Lower lobe of right lung (tissue), 2 donors: ENCODE measurements around the gene STAB1. TPM values are rescaled to one million over a fixed set of nuclear protein-coding genes. Genes with fewer than 3 reads are reported as not detected.

ENCODE experiments used
- ATAC-seq, 2 donors: fragments of 200-7000 bp; cut with Tn5 transposase; one replicate each; pipeline ENCODE4 v1.9.1; 2020 to 2022; ENCODE audit warnings: mild to moderate bottlenecking in 2 of 2, moderate library complexity in 2 of 2
- DNase-seq: peaks from one replicate; pipeline ENCODE4 v3.0.0-alpha.2; 2020
- H3K27ac ChIP-seq: fragments of 200-600 bp; one replicate; pipeline ENCODE4 v1.8.0; 2022
- H3K27me3 ChIP-seq: fragments of 200-600 bp; one replicate; pipeline ENCODE4 v1.8.0; 2022; ENCODE audit warnings: low read depth
- H3K36me3 ChIP-seq: fragments of 200-600 bp; one replicate; pipeline ENCODE4 v1.8.0; 2022; ENCODE audit warnings: mild to moderate bottlenecking
- H3K4me1 ChIP-seq: fragments of 200-600 bp; one replicate; pipeline ENCODE4 v1.8.0; 2022
- H3K4me3 ChIP-seq: fragments of 200-600 bp; one replicate; pipeline ENCODE4 v1.8.0; 2022; ENCODE audit warnings: mild to moderate bottlenecking
- H3K9me3 ChIP-seq: fragments of 200-600 bp; one replicate; pipeline ENCODE4 v1.8.0; 2022
- CTCF ChIP-seq: fragments of 200-600 bp; IDR thresholded peaks from one replicate; pipeline ENCODE4 v1.8.0; 2022; ENCODE audit warnings: antibody characterized with exemption, mild to moderate bottlenecking
- intact Hi-C: fragments of 100-400 bp; cut with DNase I; formaldehyde crosslinking; loops from one replicate; pipeline ENCODE4 v1.11.0; 2022
- total RNA-seq: library from RNA; stranded (reverse); fragmentation: NEBNext Ultra II Directional; extraction: Animal tissue kit (Norgen Biotek cat#: 25700); gene quantifications from one replicate; pipeline ENCODE4 v1.2.1, GENCODE V29; 2021
- donor health status: DM: no; HTN: yes; CAD: no; lungs with severe emphysema.

Gene STAB1
- total RNA-seq, 1 donor from 2014 or later: 133 TPM

- H3K27ac ChIP-seq: peak overlapping the region; percentile 60
- DNase-seq (no peak), ATAC-seq (no peak)
- intact Hi-C loops: no loop called here
- no peak for TF ChIP-seq CTCF
- H3K27me3 ChIP-seq: no peaks in the 10 kb centered on the region
- H3K36me3 ChIP-seq: peaks cover 13% of the 10 kb centered on the region
- peaks cover 66% of the 10 kb centered on the region for H3K4me1 ChIP-seq
- peak overlapping the region; percentile 70 for H3K4me3 ChIP-seq
- H3K9me3 ChIP-seq: no peaks in the 10 kb centered on the region
Measured at GRCh38 chr3:52531860-52532516, 36.9 kb downstream of the STAB1 start.

GRCh38 chr3:52532517-52532837, 37.3 kb downstream of the STAB1 start:
- DNase-seq: no peak
- intact Hi-C loops: no loop called here
- no peak for ATAC-seq
- Histone ChIP-seq H3K27ac (peak overlapping the region; percentile 60), H3K36me3 (peaks cover 13% of the 10 kb centered on the region), H3K4me1 (peaks cover 65% of the 10 kb centered on the region), H3K9me3 (no peaks in the 10 kb centered on the region), H3K4me3 (peak overlapping the region; percentile 70), H3K27me3 (no peaks in the 10 kb centered on the region)
- no peak for TF ChIP-seq CTCF

- peak overlapping the region; percentile 70 for H3K4me3 ChIP-seq
- peaks cover 69% of the 10 kb centered on the region for H3K4me1 ChIP-seq
- no peak for ATAC-seq
- peak overlapping the region; percentile 60 for H3K27ac ChIP-seq
- H3K36me3 ChIP-seq: peaks cover 8% of the 10 kb centered on the region
- intact Hi-C loops: no loop called here
- no peak for TF ChIP-seq CTCF
- DNase-seq: no peak
- H3K27me3 ChIP-seq: no peaks in the 10 kb centered on the region
- H3K9me3 ChIP-seq: no peaks in the 10 kb centered on the region
Measured at GRCh38 chr3:52532838-52533622, 37.9 kb downstream of the STAB1 start.

GRCh38 chr3:52533623-52534280, 38.6 kb downstream of the STAB1 start, which contains the start of gene NT5DC2:
NT5DC2 (minus strand) TSS chr3:52533857; CDS start chr3:52533737, 120 bp downstream.
- TF ChIP-seq CTCF: no peak
- Histone ChIP-seq H3K4me1 (peaks cover 76% of the 10 kb centered on the region), H3K9me3 (no peaks in the 10 kb centered on the region), H3K36me3 (peaks cover 2% of the 10 kb centered on the region), H3K27me3 (no peaks in the 10 kb centered on the region), H3K27ac (peak within 1 kb of the TSS; percentile 77), H3K4me3 (peak within 1 kb of the TSS; percentile 70)
- intact Hi-C loops: no loop called here
- peak; percentile 52 to 54 for ATAC-seq
- DNase-seq: no peak

- H3K27me3 ChIP-seq: no peaks in the 10 kb centered on the region
- no peaks in the 10 kb centered on the region for H3K9me3 ChIP-seq
- peak overlapping the region; percentile 64 for H3K4me3 ChIP-seq
- intact Hi-C loops: no loop called here
- H3K36me3 ChIP-seq: no peaks in the 10 kb centered on the region
- H3K4me1 ChIP-seq: peaks cover 81% of the 10 kb centered on the region
- no peak for ATAC-seq
- no peak for TF ChIP-seq CTCF
- peak overlapping the region; percentile 77 for H3K27ac ChIP-seq
- no peak for DNase-seq
Measured at GRCh38 chr3:52534281-52535183, 39.4 kb downstream of the STAB1 start.
